SH-SY5Y (cell line): ENCODE results near the gene SPCS2.

ENCODE experiments used
- GATA2 ChIP-seq: IDR thresholded peaks from 2 replicates; pipeline ENCODE4 v1.6.1; 2011; ENCODE audit warnings: mild to moderate bottlenecking, low read depth, low read length
- GATA3 ChIP-seq: IDR thresholded peaks from 2 replicates; pipeline ENCODE4 v1.6.1; 2011; ENCODE audit warnings: low read depth, mild to moderate bottlenecking, low read length, moderate library complexity

The SPCS2 gene

GRCh38 chr11:74970852-74971395, 21.9 kb downstream of the SPCS2 start:
- no peak for TF ChIP-seq GATA2
- TF ChIP-seq GATA3 = no peak

- TF ChIP-seq GATA3 (no peak), GATA2 (no peak)
Observed at GRCh38 chr11:74971424-74971823, 22.4 kb downstream of the SPCS2 start.

GRCh38 chr11:74978041-74978440, 29.0 kb downstream of the SPCS2 start:
- TF ChIP-seq GATA3 (no peak), GATA2 (no peak)

DNA sequence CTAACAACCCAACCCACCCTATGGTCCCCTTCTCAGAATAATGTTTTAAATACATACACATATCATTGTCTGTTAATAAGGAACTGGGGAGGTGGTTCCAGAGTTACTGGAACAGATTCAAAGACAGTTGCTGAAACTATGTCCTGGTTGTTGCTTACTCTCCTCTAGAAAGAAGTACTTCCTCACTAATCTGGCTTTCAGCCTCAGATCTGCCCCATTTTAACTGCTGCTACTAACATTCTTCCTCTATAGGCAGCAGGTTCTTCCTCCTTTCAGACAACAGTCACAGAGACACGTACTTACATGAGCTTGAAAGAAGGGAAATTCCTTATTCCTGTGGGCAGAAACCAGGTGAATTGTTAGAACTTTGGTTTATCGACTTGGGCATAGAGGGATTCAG, 31.6 kb downstream of the SPCS2 start:
- TF ChIP-seq GATA2 (no peak), GATA3 (no peak)

- TF ChIP-seq GATA2 (no peak), GATA3 (no peak)
Observed at GRCh38 chr11:74981888-74982287, 32.8 kb downstream of the SPCS2 start.

DNA sequence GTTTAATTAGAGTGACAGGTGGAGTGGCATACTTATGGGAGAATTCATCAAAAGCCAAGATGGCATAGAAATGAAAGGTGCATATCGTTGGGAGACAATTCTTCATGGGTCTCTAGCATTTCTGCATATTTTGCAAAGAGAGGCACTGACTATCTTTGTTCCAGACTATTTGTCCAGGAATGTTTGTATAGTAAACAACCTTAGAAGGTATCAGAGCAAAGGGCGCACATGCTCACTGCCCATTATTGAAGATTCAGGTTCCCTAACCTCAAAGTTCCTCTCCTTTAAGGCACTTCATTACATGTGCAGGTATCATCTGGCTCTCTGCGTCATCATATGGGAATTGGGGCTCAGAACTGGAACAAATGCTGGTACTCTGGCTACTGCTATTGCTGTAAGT, 35.0 kb downstream of the SPCS2 start:
- TF ChIP-seq GATA2 (no peak), GATA3 (no peak)

GRCh38 chr11:74984730-74985129, 35.7 kb downstream of the SPCS2 start:
- TF ChIP-seq GATA3 = no peak
- no peak for TF ChIP-seq GATA2

GRCh38 chr11:74988541-74989259, 39.6 kb downstream of the SPCS2 start, which contains the start of gene NEU3:
TSS of gene NEU3 (plus strand) at chr11:74988933. CDS start at chr11:74989061, 128 bp downstream.
- TF ChIP-seq GATA3 = no peak
- TF ChIP-seq GATA2 = no peak

- TF ChIP-seq GATA3 (no peak), GATA2 (no peak)
Observed at GRCh38 chr11:74989260-74989638, 40.2 kb downstream of the SPCS2 start.

- TF ChIP-seq GATA3 (no peak), GATA2 (no peak)
Observed at GRCh38 chr11:74990941-74991340, 41.9 kb downstream of the SPCS2 start.

DNA sequence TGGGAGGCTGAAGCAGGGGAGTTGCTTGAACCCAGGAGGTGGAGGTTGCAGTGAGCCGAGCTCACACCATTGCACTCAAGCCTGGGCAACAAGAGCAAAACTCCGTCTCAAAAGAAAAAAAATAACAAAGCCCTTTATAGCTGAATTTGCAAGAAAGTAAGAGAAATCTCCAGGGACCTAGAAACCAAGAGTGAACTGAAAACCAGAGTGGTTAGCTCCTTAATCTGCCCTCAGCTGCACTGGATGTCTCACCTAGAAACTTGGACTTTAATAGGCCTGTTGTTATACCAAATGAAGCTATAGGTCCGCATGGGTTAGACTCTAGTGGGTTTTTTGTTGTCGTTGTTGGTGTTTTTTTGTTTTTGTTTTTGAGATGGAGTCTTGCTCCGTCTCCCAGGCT, 43.8 kb downstream of the SPCS2 start:
- TF ChIP-seq GATA3 = no peak
- no peak for TF ChIP-seq GATA2

DNA sequence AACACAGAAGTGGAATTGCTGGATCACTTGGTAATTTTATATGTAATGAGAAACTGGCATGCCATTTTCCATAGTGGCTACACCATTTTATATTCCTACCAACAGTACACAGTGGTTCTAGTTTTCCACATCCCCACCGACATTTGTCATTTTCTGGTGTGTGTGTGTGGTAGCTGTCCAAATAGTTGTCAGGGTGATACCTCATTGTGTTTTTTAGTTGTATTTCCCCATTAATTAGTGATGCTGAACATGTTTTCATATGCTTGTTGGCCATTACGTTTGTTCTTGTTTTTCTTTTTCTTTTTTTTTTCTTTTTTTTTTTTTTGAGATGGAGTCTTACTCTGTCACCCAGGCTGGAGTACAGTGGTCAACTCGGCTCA, 51.9 kb downstream of the SPCS2 start:
- TF ChIP-seq GATA3 (no peak), GATA2 (no peak)

DNA sequence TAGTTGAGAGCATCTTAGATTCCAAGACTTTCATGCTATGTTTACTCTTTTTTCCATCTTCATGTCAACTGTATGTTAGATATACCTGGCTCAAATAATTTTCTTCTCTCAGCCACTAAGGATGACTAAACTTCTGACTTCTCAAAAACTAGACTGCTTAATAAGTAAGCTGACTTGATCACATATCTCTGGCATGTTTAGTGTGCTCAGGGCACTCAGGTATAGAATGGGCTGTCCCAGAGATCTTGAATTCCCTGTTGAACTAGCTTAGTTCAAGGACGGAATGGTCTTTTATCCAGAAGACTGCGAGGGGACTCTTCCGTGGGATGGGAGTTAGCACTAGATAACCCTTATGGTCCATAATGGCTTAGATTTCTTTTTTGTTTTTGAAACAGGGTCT, 52.6 kb downstream of the SPCS2 start:
- no peak for TF ChIP-seq GATA3
- TF ChIP-seq GATA2 = no peak

DNA sequence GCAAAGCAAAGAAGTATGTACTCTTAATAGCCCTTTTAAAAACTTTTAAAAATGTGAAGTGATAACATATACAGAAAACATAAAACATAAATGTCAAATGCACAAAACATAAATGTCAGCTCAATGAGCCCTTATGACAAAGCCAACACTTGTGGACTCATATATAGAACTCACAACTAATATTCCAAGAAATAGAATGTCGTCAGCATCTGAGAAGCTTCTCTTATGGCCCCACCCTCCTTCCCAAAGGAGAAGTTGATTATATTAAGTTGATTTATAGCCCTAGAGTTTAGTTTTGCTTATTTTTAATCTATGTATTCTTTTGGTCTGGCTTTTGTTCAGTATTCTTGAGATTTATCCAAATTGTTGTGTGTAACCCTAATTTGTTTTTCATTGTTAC, 53.5 kb downstream of the SPCS2 start:
- TF ChIP-seq GATA2 (no peak), GATA3 (no peak)

GRCh38 chr11:75004215-75004614, 55.1 kb downstream of the SPCS2 start:
- TF ChIP-seq GATA3 (no peak), GATA2 (no peak)
